Right lobe of liver (tissue), 6 donors: ENCODE results near the gene ACBD6. TPM values are rescaled to one million over a fixed set of nuclear protein-coding genes. Genes with fewer than 3 reads are reported as not detected.

Experiments
- ATAC-seq, 4 donors: fragments of 200-7000 bp; cut with Tn5 transposase; one replicate each; pipeline ENCODE4 v1.9.1; 2020; ENCODE audit warnings: mild to moderate bottlenecking in 4 of 4, moderate library complexity in 4 of 4
- DNase-seq, 3 donors: peaks; one replicate each; pipeline ENCODE4 v3.0.0-alpha.2; 2020
- H3K27ac ChIP-seq, 3 donors: fragments of 200-600 bp; one replicate each; pipeline ENCODE4 v1.8.0; 2022
- H3K27me3 ChIP-seq, 2 donors: fragments of 200-600 bp; one replicate each; pipeline ENCODE4 v1.8.0; 2022
- H3K36me3 ChIP-seq, 4 donors: fragments of 200-600 bp; sonication (generic) in 1 of 4; one replicate each; pipeline versions ENCODE4 v1.5.1 to v1.8.0; 2017 to 2022; ENCODE audit warnings: control low read depth in 1 of 4
- H3K4me1 ChIP-seq, 4 donors: fragments of 200-600 bp; sonication (generic) in 1 of 4; one replicate each; pipeline versions ENCODE4 v1.5.1 to v1.8.0; 2017 to 2022; ENCODE audit warnings: control low read depth in 1 of 4
- H3K4me3 ChIP-seq, 3 donors: fragments of 200-600 bp; one replicate each; pipeline ENCODE4 v1.8.0; 2022
- H3K9me3 ChIP-seq, 4 donors: fragments of 200-600 bp; sonication (generic) in 1 of 4; one replicate each; pipeline versions ENCODE4 v1.5.1 to v1.8.0; 2017 to 2022; ENCODE audit warnings: control low read depth in 1 of 4
- POLR2A ChIP-seq: fragments of 450-650 bp; IDR thresholded peaks from one replicate; pipeline ENCODE4 v1.6.1; 2017; ENCODE audit warnings: antibody characterized with exemption, mild to moderate bottlenecking
- WGBS: methylation state at CpG from one replicate; pipeline ENCODE4 v1.1.6; 2018; ENCODE audit warnings: low coverage, low lambda C conversion rate; ENCODE audit not compliant: insufficient coverage; ENCODE audit errors: missing lambda C conversion rate; 5-methylcytosine and 5-hydroxymethylcytosine counted together
- intact Hi-C, 2 donors: fragments of 100-400 bp; cut with DNase I; formaldehyde crosslinking; loops; one replicate each; pipeline versions ENCODE4 v1.11.2 to v1.14.1; 2022
- total RNA-seq, 6 experiments: library from RNA; depleted of rRNA in 2 of 6; stranded (reverse); fragments of >200 nt in 2 of 6; fragmentation: NEBNext Ultra II Directional in 3 of 6; extraction: Animal tissue kit (Norgen Biotek cat#: 25700) in 3 of 6; gene quantifications; one replicate each; pipeline versions ENCODE4 v1.1.0 to v1.2.4, GENCODE V29; 2016 to 2023
- TF ChIP-seq, protein P1 (sequence below), 4 donors: fragments of 200-600 bp in 3 of 4; fragments of 450-650 bp in 1 of 4; IDR thresholded peaks; one replicate each; pipeline versions ENCODE4 v1.5.1 to v1.8.0; 2016 to 2022; ENCODE audit warnings: antibody characterized with exemption in 4 of 4, mild to moderate bottlenecking in 2 of 4
- donor health status: DM: no; HTN: yes; CAD: no.
- donor health status: DM: no; HTN: no; CAD: no.
- donor health status: DM: no; HTN: no; CAD: no.
- donor health status: DM: no; HTN: yes; CAD: no.
- donor health status: DM: no; HTN: yes; CAD: no.

ACBD6 gene
- total RNA-seq, 6 experiments from 2014 or later, result 9.5 to 18.9 (median 11.5) TPM

DNA sequence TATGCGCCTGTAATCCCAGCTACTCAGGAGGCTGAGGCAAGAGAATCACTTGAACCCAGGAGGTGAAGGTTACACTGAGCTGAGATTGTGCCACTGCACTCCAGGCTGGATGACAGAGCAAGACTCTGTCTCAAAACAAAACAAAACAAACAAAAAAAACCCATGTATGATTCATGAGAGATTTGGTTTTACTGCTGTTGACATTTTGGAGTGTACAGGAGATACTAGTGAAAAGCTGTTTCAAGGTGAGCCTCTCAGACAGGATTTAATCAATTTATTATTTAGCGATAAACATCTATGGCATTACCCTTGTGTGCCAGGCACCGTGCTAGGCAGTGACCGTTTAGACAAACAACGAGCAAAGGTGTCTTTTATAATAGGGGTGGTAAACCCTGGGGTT lies 255.8 kb downstream of the ACBD6 start:
- Histone ChIP-seq H3K4me3 (no peak overlapping the region), H3K9me3 (no peaks in the 10 kb centered on the region), H3K36me3 (no peaks in the 10 kb centered on the region), H3K4me1 (no peaks in the 10 kb centered on the region), H3K27ac (no peak overlapping the region), H3K27me3 (no peaks in the 10 kb centered on the region)
- DNase-seq (no peak), ATAC-seq (no peak)
- TF ChIP-seq, protein P1, sequence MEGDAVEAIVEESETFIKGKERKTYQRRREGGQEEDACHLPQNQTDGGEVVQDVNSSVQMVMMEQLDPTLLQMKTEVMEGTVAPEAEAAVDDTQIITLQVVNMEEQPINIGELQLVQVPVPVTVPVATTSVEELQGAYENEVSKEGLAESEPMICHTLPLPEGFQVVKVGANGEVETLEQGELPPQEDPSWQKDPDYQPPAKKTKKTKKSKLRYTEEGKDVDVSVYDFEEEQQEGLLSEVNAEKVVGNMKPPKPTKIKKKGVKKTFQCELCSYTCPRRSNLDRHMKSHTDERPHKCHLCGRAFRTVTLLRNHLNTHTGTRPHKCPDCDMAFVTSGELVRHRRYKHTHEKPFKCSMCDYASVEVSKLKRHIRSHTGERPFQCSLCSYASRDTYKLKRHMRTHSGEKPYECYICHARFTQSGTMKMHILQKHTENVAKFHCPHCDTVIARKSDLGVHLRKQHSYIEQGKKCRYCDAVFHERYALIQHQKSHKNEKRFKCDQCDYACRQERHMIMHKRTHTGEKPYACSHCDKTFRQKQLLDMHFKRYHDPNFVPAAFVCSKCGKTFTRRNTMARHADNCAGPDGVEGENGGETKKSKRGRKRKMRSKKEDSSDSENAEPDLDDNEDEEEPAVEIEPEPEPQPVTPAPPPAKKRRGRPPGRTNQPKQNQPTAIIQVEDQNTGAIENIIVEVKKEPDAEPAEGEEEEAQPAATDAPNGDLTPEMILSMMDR (IDR thresholded peaks at IDR 0.05), result no peak
- no peak for TF ChIP-seq POLR2A
- 90% methylated on average over 5 of the region's 5 CpGs for WGBS
- intact Hi-C loops, result no loop called here

DNA sequence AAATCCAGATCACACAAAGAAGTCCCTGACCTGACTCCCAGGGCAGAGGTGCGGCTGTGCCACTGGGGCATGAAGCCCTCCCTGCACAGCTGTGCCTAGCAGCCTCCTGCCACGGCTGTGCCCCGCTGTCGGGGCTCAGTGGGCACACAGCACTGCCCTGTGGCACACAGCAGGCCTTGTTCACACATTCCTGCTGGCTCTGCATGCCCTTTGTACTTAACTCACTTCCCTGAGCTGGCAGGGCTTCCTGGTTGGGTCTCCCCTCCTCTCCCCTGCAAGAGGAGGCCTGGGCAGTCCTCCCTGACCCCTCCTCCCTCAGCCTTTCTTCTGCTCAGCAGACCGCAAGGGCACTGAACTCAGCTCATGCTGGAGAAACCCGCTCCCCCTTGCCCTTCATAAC lies 257.5 kb downstream of the ACBD6 start:
- Histone ChIP-seq H3K4me1 (no peaks in the 10 kb centered on the region), H3K27me3 (peaks cover 0 to 7% of the 10 kb centered on the region in 2 donors), H3K36me3 (no peaks in the 10 kb centered on the region), H3K4me3 (no peak overlapping the region), H3K9me3 (no peaks in the 10 kb centered on the region), H3K27ac (no peak overlapping the region)
- no peak for DNase-seq
- TF ChIP-seq POLR2A, result no peak
- TF ChIP-seq, protein P1 (IDR thresholded peaks at IDR 0.05), result no peak
- peak in 3 of 4 donors; percentile 9 to 21 (median 15) for ATAC-seq
- 86% methylated on average over 2 of the region's 6 CpGs for WGBS
- intact Hi-C loops, result no loop called here

DNA sequence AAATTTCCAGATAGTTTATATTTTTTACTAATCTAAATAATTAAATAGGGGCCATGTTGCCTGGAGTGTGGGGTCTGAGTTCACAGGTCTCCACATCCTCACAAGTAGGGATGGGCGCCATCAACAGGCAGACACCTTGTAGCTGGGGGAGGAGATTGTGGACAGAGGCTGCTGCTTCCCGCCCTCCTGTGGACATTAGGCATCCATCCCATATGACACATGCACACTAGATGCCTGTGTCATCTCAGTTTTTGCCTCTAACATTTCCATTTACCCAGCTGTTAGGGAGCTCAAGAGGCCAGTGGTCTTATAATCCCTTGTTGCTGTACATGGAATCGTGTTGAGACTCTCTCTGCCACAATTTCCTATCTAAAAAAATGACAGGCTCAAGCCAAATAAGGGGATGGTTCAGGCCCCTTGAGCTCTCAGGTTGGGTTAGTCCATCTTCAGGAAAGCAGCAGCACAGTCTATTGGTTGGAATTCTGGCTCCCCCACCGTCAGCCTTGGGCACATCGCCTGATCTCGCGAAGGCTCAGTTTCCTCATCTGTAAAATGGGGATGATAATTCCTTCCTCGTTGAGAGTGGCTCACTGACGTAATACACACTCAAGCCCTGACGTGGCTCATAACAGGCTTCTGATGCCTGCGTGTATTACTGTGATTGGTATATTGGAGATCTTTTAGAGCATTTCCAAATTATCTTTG lies 258.7 kb downstream of the ACBD6 start:
- WGBS, result 57% methylated on average over 5 of the region's 11 CpGs
- Histone ChIP-seq H3K27ac (no peak overlapping the region), H3K9me3 (no peaks in the 10 kb centered on the region), H3K27me3 (peaks cover 0 to 18% of the 10 kb centered on the region in 2 donors), H3K4me1 (no peaks in the 10 kb centered on the region), H3K4me3 (no peak overlapping the region), H3K36me3 (no peaks in the 10 kb centered on the region)
- intact Hi-C loops, result no loop called here
- TF ChIP-seq, protein P1 (IDR thresholded peaks at IDR 0.05), result no peak
- no peak for TF ChIP-seq POLR2A
- DNase-seq (no peak), ATAC-seq (no peak)

DNA sequence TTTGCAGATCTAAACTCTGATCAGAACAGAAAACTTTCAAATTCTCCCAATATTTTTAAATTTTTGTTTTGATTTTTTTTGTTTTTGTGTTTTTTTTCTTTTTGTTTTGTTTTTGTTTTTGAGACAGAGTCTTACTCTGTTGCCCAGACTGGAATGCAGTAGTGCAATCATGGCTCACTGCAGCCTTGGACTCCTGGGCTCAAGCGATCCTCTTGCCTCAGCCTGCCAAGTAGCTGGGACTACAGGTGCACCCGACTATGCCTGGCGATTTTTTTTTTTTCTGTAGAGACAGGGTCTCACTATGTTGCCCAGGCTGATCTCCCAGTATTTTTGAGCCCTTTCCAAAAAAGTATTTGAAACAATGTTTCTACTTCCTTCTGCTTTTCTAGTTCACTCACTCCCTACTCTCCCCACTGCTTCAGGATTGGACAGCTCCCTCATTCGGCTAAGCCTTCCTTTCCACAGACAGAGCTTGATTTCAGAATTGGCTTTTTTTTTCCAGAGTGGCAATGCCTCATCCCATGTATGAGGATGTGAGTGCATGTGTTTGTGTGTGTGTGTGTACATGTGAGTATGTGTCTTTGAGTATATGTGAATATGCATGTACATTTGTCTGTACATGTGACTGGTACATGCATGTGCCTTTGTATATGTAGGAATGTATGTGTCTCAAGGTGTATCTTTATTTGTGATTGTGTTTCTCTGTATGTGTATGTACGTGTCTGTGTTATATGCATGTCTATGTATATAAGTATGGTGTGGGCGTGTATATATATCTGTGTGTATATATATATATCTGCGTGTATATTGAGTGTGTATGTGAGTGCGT lies 260.4 kb downstream of the ACBD6 start:
- H3K4me1 ChIP-seq, result no peaks in the 10 kb centered on the region
- DNase-seq (no peak), ATAC-seq (no peak)
- 66% methylated on average over 7 of the region's 8 CpGs for WGBS
- H3K36me3 ChIP-seq, result no peaks in the 10 kb centered on the region
- no peak overlapping the region for H3K27ac ChIP-seq
- H3K27me3 ChIP-seq, result peaks cover 0 to 33% of the 10 kb centered on the region in 2 donors
- intact Hi-C loops, result no loop called here
- H3K9me3 ChIP-seq, result no peaks in the 10 kb centered on the region
- H3K4me3 ChIP-seq, result no peak overlapping the region
- TF ChIP-seq POLR2A, result no peak
- TF ChIP-seq, protein P1 (IDR thresholded peaks at IDR 0.05), result no peak
